Measurements from ENCODE around the gene OBSL1.

GRCh38 chr2:219507581-219508443 is 63.5 kb downstream of the OBSL1 start:
- TF ChIP-seq POLR2A (IDR thresholded peaks at IDR 0.05): no peak
- no peak for TF ChIP-seq POLR2AphosphoS5 (IDR thresholded peaks at IDR 0.05)
